Measurements from ENCODE around the gene MITD1. TPM values are rescaled to one million over a fixed set of nuclear protein-coding genes. Genes with fewer than 3 reads are reported as not detected.

Gene MITD1
- total and polyA plus RNA-seq, 2 of the 8 experiments (the other 6 are each of a cell fraction or from before 2014, with no cell fraction given), result 15.2 to 31.7 TPM

GRCh38 chr2:99154643-99155536 lies 26.0 kb downstream of the MITD1 start, which contains the start of the genes LIPT1 and TSGA10:
LIPT1 (plus strand) TSS chr2:99154967; CDS start chr2:99161958, 6,991 bp downstream.
TSGA10 (minus strand) TSS chr2:99154942; CDS start chr2:99109439, 45,503 bp downstream.
- Histone ChIP-seq H3K4me2 (ENCODE audit: insufficient read depth in 1 of 2, low read depth in 2 of 2, low read length in 2 of 2) (peak within 1 kb of the TSS; percentile 70 to 99), H4K91ac (replicated peaks; ENCODE audit: insufficient read length, low read length) (peak within 1 kb of the TSS; percentile 46), H3K56ac (replicated peaks; ENCODE audit: insufficient read length, low read depth, low read length) (no peak within 1 kb of the TSS), H4K8ac (ENCODE audit: extremely low read depth, insufficient read depth, low read length) (peak within 1 kb of the TSS; percentile 80; the same call in 1 of the 2 replicates), H3K9ac (replicated peaks in 1 of 4; ENCODE audit: extremely low read depth in 1 of 4, low read depth in 3 of 4, low read length in 3 of 4) (peak within 1 kb of the TSS; percentile 39 to 88 (median 75)), H2BK5ac (ENCODE audit: low read depth, low read length) (peak within 1 kb of the TSS; percentile 58), H2BK120ac (replicated peaks; ENCODE audit: low read depth, low read length) (no peak within 1 kb of the TSS), H3K79me1 (ENCODE audit: low read depth, low read length) (no peaks in the 10 kb centered on the region), H3K9me3 (ENCODE audit: insufficient read depth in 2 of 2, low read depth in 1 of 2, low read length in 1 of 2) (no peaks in the 10 kb centered on the region), H3K4me3 (ENCODE audit: extremely low read depth in 1 of 4, insufficient read depth in 2 of 4, low read depth in 3 of 4, low read length in 4 of 4) (peak within 1 kb of the TSS; percentile 55 to 95 (median 82)), H2BK12ac (ENCODE audit: low read depth, low read length) (no peak within 1 kb of the TSS), H3K4ac (replicated peaks; ENCODE audit: insufficient read length, low read depth, low read length) (peak within 1 kb of the TSS; percentile 27), H2AK5ac (ENCODE audit: low read depth, low read length) (no peak within 1 kb of the TSS), H4K5ac (ENCODE audit: insufficient read length, low read depth, low read length) (peak within 1 kb of the TSS; percentile 81), H3K27ac (ENCODE audit: low read depth, low read length) (peak within 1 kb of the TSS; percentile 79; the same call in 1 of the 2 replicates), H3K36me3 (ENCODE audit: control insufficient read depth in 2 of 4, insufficient read depth in 4 of 4, low read length in 3 of 4) (peaks cover 0 to 9% (median 0%) of the 10 kb centered on the region in 4 experiments; a peak in 2 of 8 replicates), H3K4me1 (replicated peaks in 1 of 4; ENCODE audit: control insufficient read depth in 3 of 4, insufficient read depth in 4 of 4, low read length in 3 of 4) (peaks cover 0 to 8% (median 3%) of the 10 kb centered on the region in 4 experiments; a peak in 2 of 7 replicates), H2AFZ (ENCODE audit: low read length) (peak within 1 kb of the TSS; percentile 45), H3K18ac (ENCODE audit: extremely low read depth, low read length) (peak within 1 kb of the TSS; percentile 13), H2BK20ac (ENCODE audit: low read length) (no peak within 1 kb of the TSS), H2BK15ac (ENCODE audit: low read length) (peak within 1 kb of the TSS; percentile 84; the same call in 1 of the 2 replicates), H4K20me1 (replicated peaks in 1 of 2; ENCODE audit: control insufficient read depth in 1 of 2, insufficient read depth in 2 of 2, low read length in 2 of 2) (no peaks in the 10 kb centered on the region), H3K27me3 (replicated peaks in 1 of 4; ENCODE audit: control insufficient read depth in 3 of 4, extremely low read depth in 1 of 4, insufficient read depth in 3 of 4, low read length in 3 of 4) (no peaks in the 10 kb centered on the region), H3K23ac (ENCODE audit: insufficient read length) (no peak within 1 kb of the TSS), H3K14ac (ENCODE audit: insufficient read length) (no peak within 1 kb of the TSS), H3K79me2 (ENCODE audit: control insufficient read depth in 1 of 2, insufficient read depth in 2 of 2, low read length in 2 of 2) (peaks cover 0 to 7% of the 10 kb centered on the region in 2 experiments; a peak in 2 of 4 replicates), H3K23me2 (ENCODE audit: low read depth, low read length) (peaks cover 11% of the 10 kb centered on the region)
- WGBS, 2 experiments (ENCODE audit: extremely low coverage in 1 of 2, insufficient coverage in 1 of 2, insufficient read length in 1 of 2, insufficient replicate concordance in 2 of 2, low coverage in 1 of 2, low lambda C conversion rate in 2 of 2, missing lambda C conversion rate in 1 of 2), result 2% methylated on average over 53 of the region's 70 CpGs; no CpG with 5 or more reads in 1 of the 2 experiments
- FAIRE-seq (no peak), DNase-seq (ENCODE audit: low read depth in 1 of 2, low spot score in 2 of 2) (peak; percentile 54 to 92)
- POLR2A ChIA-PET (ENCODE audit: partially characterized antibody), result interaction anchor here (0.6 to 7.7 kb wide), 7 partner anchors 8 to 330 kb away, joined by 3 to 45 read pairs (median 4); partner anchors contain the start of genes C2orf15, MITD1 and MRPL30
- CTCF ChIA-PET (ENCODE audit: partially characterized antibody), result no interaction called here
- peak; percentile 80 for TF ChIP-seq CREB1 (IDR thresholded peaks at IDR 0.05)
- TF ChIP-seq SP2 (IDR thresholded peaks at IDR 0.05; ENCODE audit: low read length), result no peak
